ENCODE measurements around the gene TBXAS1. TPM values are rescaled to one million over a fixed set of nuclear protein-coding genes. Genes with fewer than 3 reads are reported as not detected.

The TBXAS1 gene
- total RNA-seq, 2 donors from 2014 or later, result 3.6 to 10.6 TPM

GRCh38 chr7:139947021-139947420 lies 118.0 kb downstream of the TBXAS1 start:
- 78 to 88% methylated on average over 3 of the region's 3 CpGs for WGBS, 2 donors
- no peaks in the 10 kb centered on the region for H3K9me3 ChIP-seq
- no peak overlapping the region for H3K27ac ChIP-seq
- no peak for DNase-seq
- TF ChIP-seq POLR2A (IDR thresholded peaks at IDR 0.05), result no peak
- TF ChIP-seq, protein P1, sequence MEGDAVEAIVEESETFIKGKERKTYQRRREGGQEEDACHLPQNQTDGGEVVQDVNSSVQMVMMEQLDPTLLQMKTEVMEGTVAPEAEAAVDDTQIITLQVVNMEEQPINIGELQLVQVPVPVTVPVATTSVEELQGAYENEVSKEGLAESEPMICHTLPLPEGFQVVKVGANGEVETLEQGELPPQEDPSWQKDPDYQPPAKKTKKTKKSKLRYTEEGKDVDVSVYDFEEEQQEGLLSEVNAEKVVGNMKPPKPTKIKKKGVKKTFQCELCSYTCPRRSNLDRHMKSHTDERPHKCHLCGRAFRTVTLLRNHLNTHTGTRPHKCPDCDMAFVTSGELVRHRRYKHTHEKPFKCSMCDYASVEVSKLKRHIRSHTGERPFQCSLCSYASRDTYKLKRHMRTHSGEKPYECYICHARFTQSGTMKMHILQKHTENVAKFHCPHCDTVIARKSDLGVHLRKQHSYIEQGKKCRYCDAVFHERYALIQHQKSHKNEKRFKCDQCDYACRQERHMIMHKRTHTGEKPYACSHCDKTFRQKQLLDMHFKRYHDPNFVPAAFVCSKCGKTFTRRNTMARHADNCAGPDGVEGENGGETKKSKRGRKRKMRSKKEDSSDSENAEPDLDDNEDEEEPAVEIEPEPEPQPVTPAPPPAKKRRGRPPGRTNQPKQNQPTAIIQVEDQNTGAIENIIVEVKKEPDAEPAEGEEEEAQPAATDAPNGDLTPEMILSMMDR (IDR thresholded peaks at IDR 0.05), result no peak
- no peak for ATAC-seq
- intact Hi-C loops (cut with DNase I), result no loop called here
- no peaks in the 10 kb centered on the region for H3K36me3 ChIP-seq (replicated peaks in 1 of 2; ENCODE audit: insufficient read depth in 1 of 2, low read depth in 2 of 2)
- H3K27me3 ChIP-seq, result no peaks in the 10 kb centered on the region
- H3K4me3 ChIP-seq, result no peak overlapping the region
- H3K4me1 ChIP-seq, result peaks cover 6% of the 10 kb centered on the region

GRCh38 chr7:139948167-139948566 lies 119.1 kb downstream of the TBXAS1 start:
- Histone ChIP-seq H3K27me3 (no peaks in the 10 kb centered on the region), H3K4me3 (no peak overlapping the region), H3K36me3 (replicated peaks in 1 of 2; ENCODE audit: insufficient read depth in 1 of 2, low read depth in 2 of 2) (no peaks in the 10 kb centered on the region), H3K4me1 (peaks cover 6% of the 10 kb centered on the region), H3K27ac (no peak overlapping the region), H3K9me3 (no peaks in the 10 kb centered on the region)
- 94 to 100% methylated on average over 2 of the region's 2 CpGs for WGBS, 2 donors
- ATAC-seq, result no peak
- TF ChIP-seq, protein P1 (IDR thresholded peaks at IDR 0.05), result no peak
- TF ChIP-seq POLR2A (IDR thresholded peaks at IDR 0.05), result no peak
- no peak for DNase-seq
- intact Hi-C loops (cut with DNase I), result no loop called here

- ATAC-seq, result no peak
- no peak for TF ChIP-seq POLR2A (IDR thresholded peaks at IDR 0.05)
- H3K27me3 ChIP-seq, result no peaks in the 10 kb centered on the region
- no peaks in the 10 kb centered on the region for H3K36me3 ChIP-seq (replicated peaks in 1 of 2; ENCODE audit: insufficient read depth in 1 of 2, low read depth in 2 of 2)
- no peak overlapping the region for H3K4me3 ChIP-seq
- no peaks in the 10 kb centered on the region for H3K9me3 ChIP-seq
- H3K27ac ChIP-seq, result no peak overlapping the region
- WGBS, 2 donors, result 83% methylated on average over 10 of the region's 10 CpGs
- intact Hi-C loops (cut with DNase I), result no loop called here
- H3K4me1 ChIP-seq, result peaks cover 6% of the 10 kb centered on the region
- DNase-seq, result no peak
These were observed 119.7 kb downstream of the TBXAS1 start for GRCh38 chr7:139948587-139949335.

- H3K4me3 ChIP-seq, result no peak overlapping the region
- no peaks in the 10 kb centered on the region for H3K27me3 ChIP-seq
- WGBS, 2 donors, result 92 to 98% methylated on average over 3 of the region's 3 CpGs
- H3K9me3 ChIP-seq, result no peaks in the 10 kb centered on the region
- H3K27ac ChIP-seq, result no peak overlapping the region
- intact Hi-C loops (cut with DNase I), result no loop called here
- DNase-seq (no peak), ATAC-seq (no peak)
- TF ChIP-seq, protein P1 (IDR thresholded peaks at IDR 0.05), result no peak
- TF ChIP-seq POLR2A (IDR thresholded peaks at IDR 0.05), result no peak
- no peaks in the 10 kb centered on the region for H3K36me3 ChIP-seq (replicated peaks in 1 of 2; ENCODE audit: insufficient read depth in 1 of 2, low read depth in 2 of 2)
- H3K4me1 ChIP-seq, result peaks cover 6% of the 10 kb centered on the region
These were observed 120.6 kb downstream of the TBXAS1 start for GRCh38 chr7:139949629-139950028.

- Histone ChIP-seq H3K4me3 (no peak overlapping the region), H3K27me3 (no peaks in the 10 kb centered on the region), H3K36me3 (replicated peaks in 1 of 2; ENCODE audit: insufficient read depth in 1 of 2, low read depth in 2 of 2) (no peaks in the 10 kb centered on the region), H3K27ac (no peak overlapping the region), H3K4me1 (peaks cover 6% of the 10 kb centered on the region), H3K9me3 (no peaks in the 10 kb centered on the region)
- TF ChIP-seq, protein P1 (IDR thresholded peaks at IDR 0.05), result no peak
- no peak for TF ChIP-seq POLR2A (IDR thresholded peaks at IDR 0.05)
- 38 to 42% methylated on average over 10 of the region's 10 CpGs for WGBS, 2 donors
- DNase-seq, result peak in 1 of 4 donors; percentile 6
- peak; percentile 33 for ATAC-seq
- intact Hi-C loops (cut with DNase I), result no loop called here
These were observed 121.9 kb downstream of the TBXAS1 start for GRCh38 chr7:139950881-139951525.
